ENCODE results near the gene ASB13.

The ASB13 gene

GRCh38 chr10:5662708-5663579, 3.5 kb downstream of the ASB13 start:
- TF ChIP-seq ZNF274 (IDR thresholded peaks at IDR 0.05; ENCODE audit: low read depth, low read length): no peak
- H3K4me3 ChIP-seq (ENCODE audit: low read length): no peak overlapping the region

GRCh38 chr10:5661043-5661442, 5.4 kb downstream of the ASB13 start:
- no peak for TF ChIP-seq ZNF274 (IDR thresholded peaks at IDR 0.05; ENCODE audit: low read depth, low read length)
- H3K4me3 ChIP-seq (ENCODE audit: low read length): no peak overlapping the region

- TF ChIP-seq ZNF274 (IDR thresholded peaks at IDR 0.05; ENCODE audit: low read depth, low read length): no peak
- no peak overlapping the region for H3K4me3 ChIP-seq (ENCODE audit: low read length)
These were observed 6.5 kb downstream of the ASB13 start for GRCh38 chr10:5659702-5660528.

- H3K4me3 ChIP-seq (ENCODE audit: low read length): no peak overlapping the region
- no peak for TF ChIP-seq ZNF274 (IDR thresholded peaks at IDR 0.05; ENCODE audit: low read depth, low read length)
These were observed 7.3 kb downstream of the ASB13 start for GRCh38 chr10:5658871-5659618.

GRCh38 chr10:5656737-5657579, 9.4 kb downstream of the ASB13 start:
- no peak for TF ChIP-seq ZNF274 (IDR thresholded peaks at IDR 0.05; ENCODE audit: low read depth, low read length)

GRCh38 chr10:5655121-5655520, 11.3 kb downstream of the ASB13 start:
- H3K4me3 ChIP-seq (ENCODE audit: low read length): no peak overlapping the region
- no peak for TF ChIP-seq ZNF274 (IDR thresholded peaks at IDR 0.05; ENCODE audit: low read depth, low read length)

More at GRCh38 chr10:5656737-5657579, 9.4 kb downstream of the ASB13 start:
- H3K4me3 ChIP-seq (ENCODE audit: low read length): no peak overlapping the region

- TF ChIP-seq ZNF274 (IDR thresholded peaks at IDR 0.05; ENCODE audit: low read depth, low read length): no peak
- no peak overlapping the region for H3K4me3 ChIP-seq (ENCODE audit: low read length)
These were observed 12.1 kb downstream of the ASB13 start for GRCh38 chr10:5654218-5654755.

GRCh38 chr10:5652746-5653145, 13.6 kb downstream of the ASB13 start:
- no peak overlapping the region for H3K4me3 ChIP-seq (ENCODE audit: low read length)
- TF ChIP-seq ZNF274 (IDR thresholded peaks at IDR 0.05; ENCODE audit: low read depth, low read length): no peak

- no peak for TF ChIP-seq ZNF274 (IDR thresholded peaks at IDR 0.05; ENCODE audit: low read depth, low read length)
- H3K4me3 ChIP-seq (ENCODE audit: low read length): no peak overlapping the region
These were observed 15.0 kb downstream of the ASB13 start for GRCh38 chr10:5651388-5651764.

GRCh38 chr10:5650664-5651387, 15.6 kb downstream of the ASB13 start:
- H3K4me3 ChIP-seq (ENCODE audit: low read length): no peak overlapping the region
- no peak for TF ChIP-seq ZNF274 (IDR thresholded peaks at IDR 0.05; ENCODE audit: low read depth, low read length)

GRCh38 chr10:5649746-5650145, 16.6 kb downstream of the ASB13 start:
- no peak for TF ChIP-seq ZNF274 (IDR thresholded peaks at IDR 0.05; ENCODE audit: low read depth, low read length)
- no peak overlapping the region for H3K4me3 ChIP-seq (ENCODE audit: low read length)
